ENCODE results near the gene DNAJC17.

GRCh38 chr15:40819048-40819447, 11.8 kb upstream of the DNAJC17 start:
- TF ChIP-seq CTCF (IDR thresholded peaks at IDR 0.05; ENCODE audit: low read depth, low read length) (no peak), POLR2A (IDR thresholded peaks at IDR 0.05; ENCODE audit: extremely low read depth, insufficient read length) (no peak), MYC (IDR thresholded peaks at IDR 0.05; ENCODE audit: low read depth, low read length) (no peak), MAX (IDR thresholded peaks at IDR 0.05; ENCODE audit: low read depth, low read length) (no peak)

Measured in NB4 (cell line).